Measurements from ENCODE around the gene ERAS.

- no peak for TF ChIP-seq CTCF (IDR thresholded peaks at IDR 0.05)
- no peak for TF ChIP-seq POLR2A (IDR thresholded peaks at IDR 0.05)
Observed at GRCh38 chrX:48815266-48815665, 11.0 kb upstream of the ERAS start.
